Neural progenitor cell (in vitro differentiated cells): ENCODE data around the gene NFATC1.

Experiments used
- CTCF ChIP-seq: fragments of 200-600 bp; sonication (generic); IDR thresholded peaks from 2 replicates; pipeline ENCODE4 v1.5.1; 2017; ENCODE audit warnings: antibody characterized with exemption, mild to moderate bottlenecking
- EZH2 ChIP-seq: fragments of 200-600 bp; sonication (generic); IDR thresholded peaks from 2 replicates; pipeline ENCODE4 v1.6.1; 2017; ENCODE audit warnings: antibody characterized with exemption, mild to moderate bottlenecking, moderate library complexity

GRCh38 chr18:79542876-79543750 lies 147.4 kb downstream of the NFATC1 start:
- no peak for TF ChIP-seq CTCF
- TF ChIP-seq EZH2, result no peak
